H1 (cell line): ENCODE data around the gene PHLPP1. TPM values are rescaled to one million over a fixed set of nuclear protein-coding genes. Genes with fewer than 3 reads are reported as not detected.

Experiments
- CTCF ChIA-PET: fragments of 300-600 bp; sonication (Branson Sonifier 250); formaldehyde crosslinking; loops from one replicate; lab custom pipeline; 2021; ENCODE audit not compliant: partially characterized antibody; lab: Charles Lee
- POLR2A ChIA-PET: fragments of 300-600 bp; sonication (Branson Sonifier 250); formaldehyde crosslinking; loops from one replicate; lab custom pipeline; 2021; ENCODE audit warnings: inconsistent platforms; ENCODE audit not compliant: partially characterized antibody; lab: Charles Lee
- DNase-seq, 2 experiments: peaks; one replicate each; pipeline versions ENCODE4 v3.0.0 to v3.0.0-alpha.2; 2010 to 2022; ENCODE audit warnings: low spot score in 2 of 2, low read depth in 1 of 2, mixed read lengths in 1 of 2
- FAIRE-seq: peaks from 2 replicates; lab custom pipeline; 2011; peaks lifted over from hg19 to GRCh38; lab: Jason Lieb, UNC
- H2AFZ ChIP-seq: 2 replicates; pipeline ENCODE4 v1.8.1; 2012; ENCODE audit warnings: low read length, inconsistent platforms
- H2AK5ac ChIP-seq: 2 replicates; pipeline ENCODE4 v1.6.1; 2013; ENCODE audit warnings: low read depth, low read length
- H2BK120ac ChIP-seq: replicated peaks from 2 replicates; pipeline ENCODE3; 2013; ENCODE audit warnings: low read depth, low read length, inconsistent platforms
- H2BK12ac ChIP-seq: 2 replicates; pipeline ENCODE4 v1.6.1; 2013; ENCODE audit warnings: low read depth, low read length
- H2BK15ac ChIP-seq: 2 replicates; pipeline ENCODE4 v1.6.1; 2013; ENCODE audit warnings: low read length
- H2BK20ac ChIP-seq: 2 replicates; pipeline ENCODE4 v1.6.1; 2013; ENCODE audit warnings: low read length
- H2BK5ac ChIP-seq: 2 replicates; pipeline ENCODE4 v1.6.1; 2013; ENCODE audit warnings: low read depth, low read length
- H3K14ac ChIP-seq: 2 replicates; pipeline ENCODE4 v1.6.1; 2013; ENCODE audit warnings: inconsistent platforms; ENCODE audit not compliant: insufficient read length
- H3K18ac ChIP-seq: 2 replicates; pipeline ENCODE4 v1.6.1; 2013; ENCODE audit warnings: low read length; ENCODE audit errors: extremely low read depth
- H3K23ac ChIP-seq: 2 replicates; pipeline ENCODE4 v1.6.1; 2013; ENCODE audit warnings: inconsistent platforms; ENCODE audit not compliant: insufficient read length
- H3K23me2 ChIP-seq: 2 replicates; pipeline ENCODE4 v1.6.1; 2013; ENCODE audit warnings: low read depth, low read length
- H3K27ac ChIP-seq: 2 replicates; pipeline ENCODE4 v1.6.1; 2011; ENCODE audit warnings: low read depth, low read length, inconsistent platforms
- H3K27me3 ChIP-seq, 4 experiments: replicated peaks in 1 of 4; 1 replicate in 1 of 4; 2 replicates in 3 of 4; pipeline versions ENCODE4 v1.6.1 to v1.8.1; 2011 to 2013; ENCODE audit warnings: low read length in 3 of 4, mild to moderate bottlenecking in 3 of 4, inconsistent platforms in 2 of 4, mixed read lengths in 2 of 4, moderate library complexity in 1 of 4; ENCODE audit not compliant: control insufficient read depth in 3 of 4, insufficient read depth in 3 of 4; ENCODE audit errors: extremely low read depth in 1 of 4
- H3K36me3 ChIP-seq, 4 experiments: 2 replicates each; pipeline versions ENCODE4 v1.6.1 to v1.8.1; 2011 to 2013; ENCODE audit warnings: mild to moderate bottlenecking in 4 of 4, low read length in 3 of 4, moderate library complexity in 2 of 4, control low read depth in 1 of 4, inconsistent platforms in 1 of 4; ENCODE audit not compliant: insufficient read depth in 4 of 4, control insufficient read depth in 2 of 4
- H3K4ac ChIP-seq: replicated peaks from 2 replicates; pipeline ENCODE3; 2013; ENCODE audit warnings: low read length, low read depth, mixed read lengths, inconsistent platforms; ENCODE audit not compliant: insufficient read length
- H3K4me1 ChIP-seq, 4 experiments: replicated peaks in 1 of 4; 1 replicate in 1 of 4; 2 replicates in 3 of 4; pipeline versions ENCODE4 v1.6.1 to v1.8.1; 2011 to 2013; ENCODE audit warnings: low read length in 3 of 4, inconsistent platforms in 2 of 4, mixed read lengths in 1 of 4; ENCODE audit not compliant: insufficient read depth in 4 of 4, control insufficient read depth in 3 of 4
- H3K4me2 ChIP-seq, 2 experiments: 2 replicates each; pipeline versions ENCODE4 v1.6.1 to v1.8.1; 2011 to 2013; ENCODE audit warnings: low read depth in 2 of 2, low read length in 2 of 2, control low read depth in 1 of 2, inconsistent platforms in 1 of 2, mild to moderate bottlenecking in 1 of 2; ENCODE audit not compliant: insufficient read depth in 1 of 2
- H3K4me3 ChIP-seq, 4 experiments: fragments of 200-600, 300-600 bp in 1 of 4; sonication (generic), shearing (Covaris generic), sonication (Bioruptor Twin) in 1 of 4; 2 replicates each; pipeline versions ENCODE4 v1.5.1 to v1.8.1; 2011 to 2016; ENCODE audit warnings: low read length in 4 of 4, low read depth in 3 of 4, control low read depth in 2 of 4, inconsistent platforms in 2 of 4, mild to moderate bottlenecking in 2 of 4, mixed read lengths in 1 of 4, moderate library complexity in 1 of 4; ENCODE audit not compliant: insufficient read depth in 2 of 4; ENCODE audit errors: extremely low read depth in 1 of 4
- H3K56ac ChIP-seq: replicated peaks from 2 replicates; pipeline ENCODE3; 2013; ENCODE audit warnings: low read depth, mild to moderate bottlenecking, mixed read lengths, low read length, inconsistent platforms; ENCODE audit not compliant: insufficient read length
- H3K79me1 ChIP-seq: 2 replicates; pipeline ENCODE4 v1.6.1; 2013; ENCODE audit warnings: low read depth, low read length, control low read depth
- H3K79me2 ChIP-seq, 2 experiments: 2 replicates each; pipeline versions ENCODE4 v1.6.1 to v1.8.1; 2012 to 2013; ENCODE audit warnings: low read length in 2 of 2, mild to moderate bottlenecking in 2 of 2, inconsistent platforms in 1 of 2; ENCODE audit not compliant: insufficient read depth in 2 of 2, control insufficient read depth in 1 of 2
- H3K9ac ChIP-seq, 4 experiments: replicated peaks in 1 of 4; 1 replicate in 1 of 4; 2 replicates in 3 of 4; pipeline versions ENCODE4 v1.6.1 to v1.8.1; 2011 to 2013; ENCODE audit warnings: low read depth in 3 of 4, low read length in 3 of 4, control low read depth in 2 of 4, mild to moderate bottlenecking in 2 of 4, moderate library complexity in 2 of 4, inconsistent platforms in 1 of 4; ENCODE audit errors: extremely low read depth in 1 of 4
- H3K9me3 ChIP-seq, 2 experiments: 2 replicates each; pipeline versions ENCODE4 v1.6.1 to v1.8.1; 2012 to 2013; ENCODE audit warnings: mild to moderate bottlenecking in 2 of 2, moderate library complexity in 2 of 2, control low read depth in 1 of 2, inconsistent platforms in 1 of 2, low read depth in 1 of 2, low read length in 1 of 2, mixed read lengths in 1 of 2; ENCODE audit not compliant: insufficient read depth in 2 of 2
- H4K20me1 ChIP-seq, 2 experiments: replicated peaks in 1 of 2; 2 replicates each; pipeline versions ENCODE3 to v1.8.1; 2011 to 2013; ENCODE audit warnings: inconsistent platforms in 2 of 2, low read length in 2 of 2, mild to moderate bottlenecking in 1 of 2; ENCODE audit not compliant: insufficient read depth in 2 of 2, control insufficient read depth in 1 of 2
- H4K5ac ChIP-seq: 2 replicates; pipeline ENCODE4 v1.6.1; 2013; ENCODE audit warnings: low read length, low read depth, mixed read lengths, inconsistent platforms; ENCODE audit not compliant: insufficient read length
- H4K8ac ChIP-seq: 2 replicates; pipeline ENCODE4 v1.8.0; 2013; ENCODE audit warnings: mild to moderate bottlenecking, moderate library complexity, low read length, inconsistent platforms; ENCODE audit not compliant: insufficient read depth; ENCODE audit errors: extremely low read depth
- H4K91ac ChIP-seq: replicated peaks from 2 replicates; pipeline ENCODE3; 2013; ENCODE audit warnings: low read length, mixed read lengths, inconsistent platforms; ENCODE audit not compliant: insufficient read length
- CREB1 ChIP-seq: IDR thresholded peaks from 2 replicates; pipeline ENCODE4 v1.6.1; 2012; ENCODE audit warnings: inconsistent platforms
- HDAC2 ChIP-seq, 2 experiments: fragments of 300-600 bp in 1 of 2; sonication (generic) in 1 of 2; IDR thresholded peaks; 2 replicates each; pipeline ENCODE4 v1.6.1; 2011 to 2012; ENCODE audit warnings: low read depth in 2 of 2, low read length in 2 of 2, mild to moderate bottlenecking in 2 of 2, moderate library complexity in 2 of 2, borderline replicate concordance in 1 of 2, inconsistent platforms in 1 of 2
- TBP ChIP-seq: IDR thresholded peaks from 2 replicates; pipeline ENCODE4 v1.6.1; 2011; ENCODE audit warnings: low read depth, low read length, improper control_type of control experiment
- WGBS, 2 experiments: shearing (Covaris generic) in 1 of 2; methylation state at CpG; one replicate each; pipeline versions ENCODE4 v1.1.6 to v1.1.7; 2013 to 2015; ENCODE audit warnings: low lambda C conversion rate in 2 of 2, mixed read lengths in 2 of 2, inconsistent platforms in 1 of 2, low coverage in 1 of 2, missing lambda C conversion rate in 1 of 2; ENCODE audit not compliant: insufficient replicate concordance in 2 of 2, insufficient coverage in 1 of 2, insufficient read length in 1 of 2; ENCODE audit errors: extremely low coverage in 1 of 2, missing lambda C conversion rate in 1 of 2; 5-methylcytosine and 5-hydroxymethylcytosine counted together
- polyA plus RNA-seq, 7 experiments: library from polyadenylated mRNA; depleted of rRNA in 3 of 7; stranded (reverse) in 5 of 7; unstranded in 2 of 7; fragments of >200 nt in 5 of 7; fragments of 200-250 nt in 2 of 7; gene quantifications; 1 replicate in 5 of 7; 2 replicates in 1 of 7; 4 replicates in 1 of 7; pipeline versions ENCODE4 v1.2.1 to v1.2.3, GENCODE V29; 2011 to 2013; ENCODE audit warnings: missing spikeins in 2 of 7, mixed read lengths in 2 of 7
- total RNA-seq: library from RNA; stranded (reverse); fragmentation: NEBNext Ultra II Directional; extraction: Animal tissue kit (Norgen Biotek cat#: 25700); gene quantifications from 2 replicates; pipeline ENCODE4 v1.2.1, GENCODE V29; 2021

The PHLPP1 gene
- total and polyA plus RNA-seq, 2 of the 8 experiments (the other 6 are each of a cell fraction or from before 2014, with no cell fraction given) = 28.0 to 66.3 TPM

DNA sequence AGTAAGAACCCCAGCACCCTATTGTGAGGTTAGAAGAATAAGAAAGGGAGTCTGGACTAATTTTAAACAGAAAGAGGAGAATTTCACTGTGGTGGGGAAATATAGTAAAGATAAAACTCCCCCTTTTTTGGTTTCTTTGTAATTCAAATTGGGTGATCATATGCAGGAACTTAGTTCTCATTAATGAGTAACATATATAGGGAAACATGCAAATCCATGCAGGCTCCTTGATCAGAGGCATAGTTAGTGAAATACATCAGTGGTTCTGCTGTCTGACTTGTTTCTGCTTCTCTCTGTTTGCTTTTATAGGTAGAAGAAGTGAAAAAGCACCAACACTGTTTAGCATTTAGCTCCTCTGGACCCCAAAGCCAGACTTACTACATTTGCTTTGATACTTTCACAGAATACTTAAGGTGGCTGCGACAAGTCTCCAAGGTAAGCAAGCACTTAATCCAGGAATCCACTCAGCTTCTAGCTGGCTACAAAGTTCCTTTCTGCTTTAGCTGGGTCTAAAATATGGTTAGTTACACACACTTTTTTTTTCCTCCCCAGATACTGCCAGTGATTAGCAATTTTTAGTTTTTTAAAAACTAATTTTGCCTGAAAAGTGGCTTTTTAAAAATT, 123.2 kb downstream of the PHLPP1 start:
- Histone ChIP-seq H3K4me2 (peak overlapping the region; percentile 37 to 49), H2BK12ac (no peak overlapping the region), H4K91ac (no peak overlapping the region), H3K9ac (peak overlapping the region in 1 of 4 experiments; percentile 13; a peak in 1 of 7 replicates), H3K23me2 (no peaks in the 10 kb centered on the region; the same call in 1 of the 2 replicates), H3K4me1 (peaks cover 5 to 28% (median 13%) of the 10 kb centered on the region in 4 experiments), H3K36me3 (no peaks in the 10 kb centered on the region), H2BK20ac (no peak overlapping the region), H3K4ac (no peak overlapping the region), H3K27ac (peak overlapping the region; percentile 44; the same call in 1 of the 2 replicates), H3K9me3 (no peaks in the 10 kb centered on the region), H2BK15ac (no peak overlapping the region), H3K14ac (no peak overlapping the region), H3K27me3 (no peaks in the 10 kb centered on the region), H4K20me1 (no peaks in the 10 kb centered on the region), H2AK5ac (no peak overlapping the region), H3K56ac (no peak overlapping the region), H4K8ac (no peak overlapping the region), H3K79me2 (peaks cover 0 to 75% of the 10 kb centered on the region in 2 experiments; a peak in 3 of 4 replicates), H2BK5ac (peak overlapping the region; percentile 8; the same call in 1 of the 2 replicates), H3K4me3 (peak overlapping the region in 1 of 4 experiments; percentile 19; a peak in 1 of 8 replicates), H4K5ac (peak overlapping the region; percentile 57), H3K18ac (no peak overlapping the region; the same call in 1 of the 2 replicates), H3K23ac (no peak overlapping the region), H2AFZ (no peak overlapping the region), H2BK120ac (peak overlapping the region; percentile 2), H3K79me1 (no peaks in the 10 kb centered on the region)
- 15% methylated on average over 1 of the region's 1 CpG; no CpG with 5 or more reads in 1 of the 2 experiments for WGBS, 2 experiments
- no peak for TF ChIP-seq TBP
- TF ChIP-seq HDAC2 (IDR thresholded peaks at IDR 0.05; ENCODE audit: borderline replicate concordance in 1 of 2, low read depth in 2 of 2, low read length in 2 of 2) = no peak
- no peak for TF ChIP-seq CREB1
- no peak for DNase-seq
- peak; percentile 63 for FAIRE-seq
- POLR2A ChIA-PET = interaction anchor here (0.6 kb wide), 1 partner anchor 13 kb away, joined by 3 read pairs; no protein-coding TSS in a partner anchor
- CTCF ChIA-PET = interaction anchor here (1.1 kb wide), 1 partner anchor 252 kb away, joined by 3 read pairs; no protein-coding TSS in a partner anchor
